ENCODE results near the gene CCNQ. TPM values are rescaled to one million over a fixed set of nuclear protein-coding genes. Genes with fewer than 3 reads are reported as not detected.

CCNQ gene
- total RNA-seq, 1 donor from 2014 or later, result 21.7 TPM

DNA sequence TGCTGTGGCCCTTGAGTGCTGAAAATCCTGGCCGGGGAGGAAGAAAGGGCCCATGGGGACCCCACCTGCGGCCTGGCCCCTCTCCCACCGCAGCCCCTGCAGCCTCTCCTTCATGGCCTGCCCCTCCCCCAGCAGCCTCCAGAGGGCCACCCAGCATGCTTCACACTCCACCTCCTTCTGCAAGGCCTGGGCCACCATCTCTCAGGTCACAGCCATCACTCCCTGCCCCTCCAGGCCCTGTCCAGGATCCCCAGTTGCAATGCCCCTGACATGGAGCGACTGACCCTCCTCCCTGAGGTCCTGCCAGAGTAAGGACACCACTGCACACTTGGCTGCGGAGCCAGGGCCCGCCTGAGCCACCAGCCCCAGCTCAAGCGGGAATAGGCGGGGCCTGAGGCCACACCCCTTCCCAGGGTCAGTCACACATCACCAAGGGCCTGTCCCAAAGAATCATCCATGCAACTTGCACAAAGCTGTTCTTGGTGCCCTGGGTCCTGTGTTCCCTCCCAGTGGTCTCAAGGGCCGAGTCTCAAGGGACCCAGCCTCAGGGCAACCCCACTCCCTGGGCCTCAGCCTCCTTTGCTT, 32.9 kb downstream of the CCNQ start:
- no peaks in the 10 kb centered on the region for H3K9me3 Mint-ChIP-seq (ENCODE audit: unreplicated experiment)
- peaks cover 17% of the 10 kb centered on the region for H3K27me3 Mint-ChIP-seq (ENCODE audit: low read depth, unreplicated experiment)
- H3K9ac ChIP-seq (ENCODE audit: low read length), result no peak overlapping the region
- DNase-seq (ENCODE audit: low read depth) (no peak), FAIRE-seq (no peak)
- no peaks in the 10 kb centered on the region for H3K79me2 ChIP-seq (ENCODE audit: insufficient read depth, low read length)
- no peaks in the 10 kb centered on the region for H3K4me1 Mint-ChIP-seq (ENCODE audit: low read depth, unreplicated experiment)
- no peak overlapping the region for H3K27ac ChIP-seq (ENCODE audit: low read depth, low read length)
- no peak overlapping the region for H2AFZ ChIP-seq (ENCODE audit: low read depth, low read length)
- no peak overlapping the region for H3K27ac Mint-ChIP-seq (ENCODE audit: unreplicated experiment)
- H4K20me1 ChIP-seq (ENCODE audit: insufficient read depth, low read length), result no peaks in the 10 kb centered on the region
- H3K27me3 ChIP-seq (ENCODE audit: insufficient read depth, low read length), result no peaks in the 10 kb centered on the region
- no peaks in the 10 kb centered on the region for H3K36me3 ChIP-seq (ENCODE audit: insufficient read depth, low read length)
- no peak for TF ChIP-seq EZH2 (IDR thresholded peaks at IDR 0.05; ENCODE audit: insufficient read depth, low read length)
- TF ChIP-seq, protein P1, sequence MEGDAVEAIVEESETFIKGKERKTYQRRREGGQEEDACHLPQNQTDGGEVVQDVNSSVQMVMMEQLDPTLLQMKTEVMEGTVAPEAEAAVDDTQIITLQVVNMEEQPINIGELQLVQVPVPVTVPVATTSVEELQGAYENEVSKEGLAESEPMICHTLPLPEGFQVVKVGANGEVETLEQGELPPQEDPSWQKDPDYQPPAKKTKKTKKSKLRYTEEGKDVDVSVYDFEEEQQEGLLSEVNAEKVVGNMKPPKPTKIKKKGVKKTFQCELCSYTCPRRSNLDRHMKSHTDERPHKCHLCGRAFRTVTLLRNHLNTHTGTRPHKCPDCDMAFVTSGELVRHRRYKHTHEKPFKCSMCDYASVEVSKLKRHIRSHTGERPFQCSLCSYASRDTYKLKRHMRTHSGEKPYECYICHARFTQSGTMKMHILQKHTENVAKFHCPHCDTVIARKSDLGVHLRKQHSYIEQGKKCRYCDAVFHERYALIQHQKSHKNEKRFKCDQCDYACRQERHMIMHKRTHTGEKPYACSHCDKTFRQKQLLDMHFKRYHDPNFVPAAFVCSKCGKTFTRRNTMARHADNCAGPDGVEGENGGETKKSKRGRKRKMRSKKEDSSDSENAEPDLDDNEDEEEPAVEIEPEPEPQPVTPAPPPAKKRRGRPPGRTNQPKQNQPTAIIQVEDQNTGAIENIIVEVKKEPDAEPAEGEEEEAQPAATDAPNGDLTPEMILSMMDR (IDR thresholded peaks at IDR 0.05; ENCODE audit: insufficient read depth, low read depth, low read length), result no peak
- no peak overlapping the region for H3K4me3 ChIP-seq (ENCODE audit: insufficient read depth, low read depth, low read length)
- H3K4me1 ChIP-seq (ENCODE audit: insufficient read depth, low read length), result no peaks in the 10 kb centered on the region
- no peak overlapping the region for H3K4me2 ChIP-seq (ENCODE audit: low read length)
- H3K36me3 Mint-ChIP-seq (ENCODE audit: low read depth, unreplicated experiment), result no peaks in the 10 kb centered on the region
- no peaks in the 10 kb centered on the region for H3K9me3 ChIP-seq (ENCODE audit: insufficient read depth, low read depth, low read length)
- H3K4me3 Mint-ChIP-seq (ENCODE audit: unreplicated experiment), result no peak overlapping the region

DNA sequence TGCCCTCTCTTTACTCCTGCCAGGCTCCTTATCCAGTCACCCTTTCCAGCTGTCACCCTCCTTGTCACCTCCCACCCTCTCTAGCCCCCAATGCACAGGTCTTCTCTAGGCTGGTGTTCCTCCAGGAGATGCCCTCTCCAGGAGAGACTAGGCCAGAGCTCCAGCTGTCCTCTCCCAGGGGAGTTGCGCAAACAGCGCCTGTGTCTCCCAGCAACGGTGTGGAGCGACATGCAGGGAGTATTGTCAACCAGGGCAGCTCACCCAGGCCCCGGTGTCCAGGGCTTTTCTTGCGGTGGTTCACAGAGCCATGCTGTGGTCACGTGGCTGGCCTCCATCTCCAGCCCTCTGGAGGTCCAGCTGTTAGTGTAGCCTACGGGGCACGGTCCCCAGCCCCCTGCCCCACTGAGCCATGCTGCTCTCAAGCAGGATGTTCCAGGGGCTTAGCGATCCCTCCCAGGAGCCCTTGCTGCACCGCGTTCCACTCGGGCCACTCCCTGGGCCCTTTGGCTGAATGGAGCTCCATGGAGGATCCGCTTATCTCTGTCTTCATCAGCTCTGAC, 34.8 kb downstream of the CCNQ start:
- H2AFZ ChIP-seq (ENCODE audit: low read depth, low read length), result no peak overlapping the region
- no peak overlapping the region for H3K27ac ChIP-seq (ENCODE audit: low read depth, low read length)
- Mint-ChIP-seq H3K27ac (ENCODE audit: unreplicated experiment) (no peak overlapping the region), H3K9me3 (ENCODE audit: unreplicated experiment) (no peaks in the 10 kb centered on the region), H3K4me1 (ENCODE audit: low read depth, unreplicated experiment) (no peaks in the 10 kb centered on the region), H3K36me3 (ENCODE audit: low read depth, unreplicated experiment) (no peaks in the 10 kb centered on the region), H3K4me3 (ENCODE audit: unreplicated experiment) (no peak overlapping the region), H3K27me3 (ENCODE audit: low read depth, unreplicated experiment) (peaks cover 19% of the 10 kb centered on the region)
- H3K9me3 ChIP-seq (ENCODE audit: insufficient read depth, low read depth, low read length), result no peaks in the 10 kb centered on the region
- DNase-seq (ENCODE audit: low read depth), result no peak
- no peaks in the 10 kb centered on the region for H4K20me1 ChIP-seq (ENCODE audit: insufficient read depth, low read length)
- FAIRE-seq, result no peak
- H3K4me2 ChIP-seq (ENCODE audit: low read length), result no peak overlapping the region
- H3K79me2 ChIP-seq (ENCODE audit: insufficient read depth, low read length), result no peaks in the 10 kb centered on the region
- H3K36me3 ChIP-seq (ENCODE audit: insufficient read depth, low read length), result no peaks in the 10 kb centered on the region
- no peak overlapping the region for H3K4me3 ChIP-seq (ENCODE audit: insufficient read depth, low read depth, low read length)
- TF ChIP-seq, protein P1 (IDR thresholded peaks at IDR 0.05; ENCODE audit: insufficient read depth, low read depth, low read length), result no peak
- TF ChIP-seq EZH2 (IDR thresholded peaks at IDR 0.05; ENCODE audit: insufficient read depth, low read length), result no peak
- H3K4me1 ChIP-seq (ENCODE audit: insufficient read depth, low read length), result no peaks in the 10 kb centered on the region
- H3K27me3 ChIP-seq (ENCODE audit: insufficient read depth, low read length), result no peaks in the 10 kb centered on the region
- H3K9ac ChIP-seq (ENCODE audit: low read length), result no peak overlapping the region

DNA sequence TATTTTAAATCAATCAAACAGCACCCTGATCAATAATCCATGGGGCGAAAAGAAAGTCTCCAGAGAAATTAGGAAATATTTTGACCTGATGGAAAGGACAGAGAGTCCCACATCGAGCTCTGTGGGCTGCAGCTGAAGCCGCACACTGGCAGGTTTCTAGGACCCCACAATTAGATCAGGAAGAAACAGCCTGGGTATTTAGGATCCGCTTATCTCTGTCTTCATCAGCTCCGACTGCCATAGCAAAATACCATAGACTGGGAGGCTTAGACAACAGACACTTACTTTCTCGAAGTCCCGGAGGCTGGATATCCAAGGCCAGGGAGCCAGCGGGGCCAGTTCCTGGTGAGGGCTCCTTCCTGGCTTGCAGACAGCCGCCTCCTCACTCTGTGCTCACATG, 36.4 kb downstream of the CCNQ start:
- FAIRE-seq (no peak), DNase-seq (ENCODE audit: low read depth) (no peak)
- TF ChIP-seq, protein P1 (IDR thresholded peaks at IDR 0.05; ENCODE audit: insufficient read depth, low read depth, low read length), result no peak
- no peak for TF ChIP-seq EZH2 (IDR thresholded peaks at IDR 0.05; ENCODE audit: insufficient read depth, low read length)
- H4K20me1 ChIP-seq (ENCODE audit: insufficient read depth, low read length), result no peaks in the 10 kb centered on the region
- H3K9me3 Mint-ChIP-seq (ENCODE audit: unreplicated experiment), result no peaks in the 10 kb centered on the region
- no peaks in the 10 kb centered on the region for H3K36me3 ChIP-seq (ENCODE audit: insufficient read depth, low read length)
- H3K4me3 ChIP-seq (ENCODE audit: insufficient read depth, low read depth, low read length), result no peak overlapping the region
- no peak overlapping the region for H3K9ac ChIP-seq (ENCODE audit: low read length)
- no peaks in the 10 kb centered on the region for H3K79me2 ChIP-seq (ENCODE audit: insufficient read depth, low read length)
- H3K27ac ChIP-seq (ENCODE audit: low read depth, low read length), result no peak overlapping the region
- H2AFZ ChIP-seq (ENCODE audit: low read depth, low read length), result no peak overlapping the region
- H3K36me3 Mint-ChIP-seq (ENCODE audit: low read depth, unreplicated experiment), result no peaks in the 10 kb centered on the region
- no peak overlapping the region for H3K4me3 Mint-ChIP-seq (ENCODE audit: unreplicated experiment)
- no peak overlapping the region for H3K4me2 ChIP-seq (ENCODE audit: low read length)
- H3K27me3 ChIP-seq (ENCODE audit: insufficient read depth, low read length), result no peaks in the 10 kb centered on the region
- no peaks in the 10 kb centered on the region for H3K9me3 ChIP-seq (ENCODE audit: insufficient read depth, low read depth, low read length)
- no peaks in the 10 kb centered on the region for H3K4me1 Mint-ChIP-seq (ENCODE audit: low read depth, unreplicated experiment)
- peaks cover 20% of the 10 kb centered on the region for H3K27me3 Mint-ChIP-seq (ENCODE audit: low read depth, unreplicated experiment)
- no peak overlapping the region for H3K27ac Mint-ChIP-seq (ENCODE audit: unreplicated experiment)
- H3K4me1 ChIP-seq (ENCODE audit: insufficient read depth, low read length), result no peaks in the 10 kb centered on the region
